H9 (cell line): ENCODE measurements around the gene ANGPT4. TPM values are rescaled to one million over a fixed set of nuclear protein-coding genes. Genes with fewer than 3 reads are reported as not detected.

Experiments used
- DNase-seq: peaks from one replicate; pipeline ENCODE4 v3.0.0-alpha.2; 2017
- H2AFZ ChIP-seq: one replicate; pipeline ENCODE4 v1.6.1; 2013; ENCODE audit warnings: mild to moderate bottlenecking, low read length, control low read depth, moderate library complexity
- H2AK5ac ChIP-seq: 2 replicates; pipeline ENCODE4 v1.6.1; 2013; ENCODE audit warnings: low read length, control low read depth, mixed read lengths; ENCODE audit not compliant: insufficient read length
- H2BK120ac ChIP-seq: one replicate; pipeline ENCODE4 v1.6.1; 2013; ENCODE audit warnings: low read depth, mild to moderate bottlenecking, low read length, control low read depth, inconsistent platforms; ENCODE audit not compliant: poor library complexity, severe bottlenecking
- H2BK12ac ChIP-seq: 2 replicates; pipeline ENCODE4 v1.6.1; 2013; ENCODE audit warnings: low read length, control low read depth, mixed read lengths, low read depth; ENCODE audit not compliant: insufficient read length
- H2BK15ac ChIP-seq: 2 replicates; pipeline ENCODE4 v1.6.1; 2013; ENCODE audit warnings: low read depth, low read length, control low read depth
- H2BK20ac ChIP-seq: one replicate; pipeline ENCODE4 v1.6.1; 2013; ENCODE audit warnings: low read depth, mild to moderate bottlenecking, low read length, control low read depth, inconsistent platforms; ENCODE audit not compliant: poor library complexity, severe bottlenecking
- H2BK5ac ChIP-seq: 2 replicates; pipeline ENCODE4 v1.6.1; 2013; ENCODE audit warnings: low read length, control low read depth, mixed read lengths; ENCODE audit not compliant: insufficient read length
- H3K14ac ChIP-seq: 2 replicates; pipeline ENCODE4 v1.6.1; 2013; ENCODE audit warnings: low read length, control low read depth; ENCODE audit not compliant: insufficient read depth
- H3K18ac ChIP-seq: 2 replicates; pipeline ENCODE4 v1.6.1; 2013; ENCODE audit warnings: low read depth, mild to moderate bottlenecking, mixed read lengths, low read length, control low read depth; ENCODE audit not compliant: insufficient read length
- H3K23ac ChIP-seq: 2 replicates; pipeline ENCODE4 v1.6.1; 2013; ENCODE audit warnings: low read length, control low read depth, mixed read lengths, low read depth; ENCODE audit not compliant: insufficient read length
- H3K23me2 ChIP-seq: 2 replicates; pipeline ENCODE4 v1.6.1; 2013; ENCODE audit warnings: low read depth, mild to moderate bottlenecking, mixed read lengths, low read length, control low read depth; ENCODE audit not compliant: insufficient read length, poor library complexity, severe bottlenecking
- H3K27ac ChIP-seq: 2 replicates; pipeline ENCODE4 v1.5.1; 2013; ENCODE audit warnings: low read length, control low read depth, mixed read lengths, low read depth; ENCODE audit not compliant: insufficient read length
- H3K27me3 ChIP-seq: 2 replicates; pipeline ENCODE4 v1.6.1; 2013; ENCODE audit warnings: low read length, control low read depth, inconsistent platforms; ENCODE audit not compliant: insufficient read depth
- H3K4ac ChIP-seq: 2 replicates; pipeline ENCODE4 v1.6.1; 2013; ENCODE audit warnings: low read depth, mild to moderate bottlenecking, control low read depth, inconsistent platforms, low read length, moderate library complexity
- H3K4me1 ChIP-seq: 2 replicates; pipeline ENCODE4 v1.6.1; 2013; ENCODE audit warnings: low read length, control low read depth, inconsistent platforms; ENCODE audit not compliant: insufficient read depth
- H3K4me2 ChIP-seq: 2 replicates; pipeline ENCODE4 v1.6.1; 2013; ENCODE audit warnings: low read length, control low read depth, mixed read lengths; ENCODE audit not compliant: insufficient read length, insufficient read depth
- H3K56ac ChIP-seq: 2 replicates; pipeline ENCODE4 v1.6.1; 2013; ENCODE audit warnings: low read depth, mild to moderate bottlenecking, mixed read lengths, low read length, control low read depth; ENCODE audit not compliant: insufficient read length
- H3K79me1 ChIP-seq: 2 replicates; pipeline ENCODE4 v1.6.1; 2013; ENCODE audit warnings: low read depth, mild to moderate bottlenecking, moderate library complexity, low read length, control low read depth, inconsistent platforms; ENCODE audit not compliant: insufficient read depth, poor library complexity, severe bottlenecking
- H3K79me2 ChIP-seq: 2 replicates; pipeline ENCODE4 v1.6.1; 2013; ENCODE audit warnings: low read length, control low read depth, inconsistent platforms; ENCODE audit not compliant: insufficient read depth
- H3K9ac ChIP-seq: 2 replicates; pipeline ENCODE4 v1.6.1; 2013; ENCODE audit warnings: low read length, control low read depth, mixed read lengths; ENCODE audit not compliant: insufficient read length; ENCODE audit errors: extremely low read depth
- H3K9me3 ChIP-seq: one replicate; pipeline ENCODE4 v1.6.1; 2013; ENCODE audit warnings: low read depth, low read length, inconsistent platforms; ENCODE audit not compliant: control insufficient read depth
- H3T11ph ChIP-seq: one replicate; pipeline ENCODE4 v1.6.1; 2013; ENCODE audit warnings: mild to moderate bottlenecking, low read length, control low read depth, inconsistent platforms
- H4K20me1 ChIP-seq: one replicate; pipeline ENCODE4 v1.6.1; 2013; ENCODE audit not compliant: control insufficient read depth, insufficient read length, insufficient read depth
- H4K5ac ChIP-seq: 2 replicates; pipeline ENCODE4 v1.6.1; 2013; ENCODE audit warnings: low read depth, mild to moderate bottlenecking, mixed read lengths, low read length, control low read depth; ENCODE audit not compliant: insufficient read length
- H4K8ac ChIP-seq: replicated peaks from 2 replicates; pipeline ENCODE4 v1.6.1; 2013; ENCODE audit warnings: low read length, control low read depth, mixed read lengths, low read depth; ENCODE audit not compliant: insufficient read length
- H4K91ac ChIP-seq: 2 replicates; pipeline ENCODE4 v1.6.1; 2013; ENCODE audit warnings: low read depth, mild to moderate bottlenecking, moderate library complexity, mixed read lengths, low read length, control low read depth; ENCODE audit not compliant: insufficient read length
- H3K27ac Mint-ChIP-seq, 3 experiments: 2 replicates in 2 of 3; 3 replicates in 1 of 3; pipeline ENCODE4 v1.8.0; 2020 to 2021; ENCODE audit warnings: mixed read lengths in 3 of 3, mild to moderate bottlenecking in 1 of 3, moderate library complexity in 1 of 3
- H3K27me3 Mint-ChIP-seq: 2 replicates; pipeline ENCODE4 v1.8.0; 2021; ENCODE audit warnings: low read depth, mild to moderate bottlenecking, moderate library complexity, mixed read lengths
- H3K36me3 Mint-ChIP-seq, 3 experiments: 2 replicates in 2 of 3; 3 replicates in 1 of 3; pipeline ENCODE4 v1.8.0; 2020 to 2021; ENCODE audit warnings: low read depth in 3 of 3, mixed read lengths in 3 of 3; ENCODE audit not compliant: insufficient read depth in 1 of 3
- H3K4me1 Mint-ChIP-seq, 2 experiments: 2 replicates each; pipeline ENCODE4 v1.8.0; 2020; ENCODE audit warnings: mixed read lengths in 2 of 2
- H3K4me3 Mint-ChIP-seq, 2 experiments: 2 replicates in 1 of 2; 3 replicates in 1 of 2; pipeline ENCODE4 v1.8.0; 2020 to 2021; ENCODE audit warnings: mild to moderate bottlenecking in 2 of 2, mixed read lengths in 2 of 2, moderate library complexity in 1 of 2
- H3K9me3 Mint-ChIP-seq, 2 experiments: 2 replicates in 1 of 2; 3 replicates in 1 of 2; pipeline ENCODE4 v1.8.0; 2020; ENCODE audit warnings: mild to moderate bottlenecking in 2 of 2, mixed read lengths in 2 of 2, moderate library complexity in 1 of 2
- CTCF ChIP-seq: fragments of 200-600 bp; sonication (generic); conservative IDR thresholded peaks from 3 replicates; pipeline ENCODE4 v1.8.0; 2021; ENCODE audit warnings: antibody characterized with exemption, mild to moderate bottlenecking
- WGBS: extraction: QIAGEN DNeasy Blood & Tissue Kit; methylation state at CpG from one replicate; pipeline ENCODE4 v1.1.7; 2013; ENCODE audit warnings: missing lambda C conversion rate, low lambda C conversion rate, mixed read lengths; ENCODE audit not compliant: insufficient read length; ENCODE audit errors: extremely low coverage; 5-methylcytosine and 5-hydroxymethylcytosine counted together
- total RNA-seq: library from RNA; stranded (reverse); gene quantifications from 2 replicates; pipeline ENCODE4 v1.2.1, GENCODE V29; 2021

ANGPT4 gene
- total RNA-seq, 1 experiment from 2014 or later, result 0.11 TPM

GRCh38 chr20:833121-833449 is 83.0 kb downstream of the ANGPT4 start:
- Histone ChIP-seq H3K23ac (no peak overlapping the region), H3K4ac (no peak overlapping the region), H4K91ac (no peak overlapping the region), H2AK5ac (no peak overlapping the region), H3K27me3 (peaks cover 4% of the 10 kb centered on the region; the same call in 1 of the 2 replicates), H3T11ph (no peak overlapping the region), H2BK120ac (no peak overlapping the region), H3K4me2 (peak overlapping the region; percentile 2), H2BK20ac (no peak overlapping the region), H3K79me2 (no peaks in the 10 kb centered on the region), H2BK15ac (no peak overlapping the region), H4K8ac (no peak overlapping the region), H3K56ac (no peak overlapping the region), H2BK12ac (no peak overlapping the region), H3K23me2 (peaks cover 7% of the 10 kb centered on the region), H3K18ac (no peak overlapping the region), H3K79me1 (no peaks in the 10 kb centered on the region), H3K4me1 (no peaks in the 10 kb centered on the region), H3K9ac (no peak overlapping the region), H3K27ac (no peak overlapping the region), H3K14ac (no peak overlapping the region), H4K20me1 (no peaks in the 10 kb centered on the region), H2AFZ (no peak overlapping the region), H3K9me3 (no peaks in the 10 kb centered on the region), H4K5ac (no peak overlapping the region), H2BK5ac (no peak overlapping the region)
- Mint-ChIP-seq H3K4me3 (peak overlapping the region; percentile 72 to 83), H3K4me1 (peaks cover 15 to 16% of the 10 kb centered on the region in 2 experiments), H3K9me3 (peaks cover 0 to 3% of the 10 kb centered on the region in 2 experiments; a peak in 3 of 5 replicates), H3K36me3 (peaks cover 0 to 2% (median 0%) of the 10 kb centered on the region in 3 experiments; a peak in 2 of 7 replicates), H3K27ac (peak overlapping the region in 2 of 3 experiments; percentile 16 to 23; a peak in 1 of 7 replicates), H3K27me3 (peaks cover 22% of the 10 kb centered on the region)
- TF ChIP-seq CTCF, result no peak
- WGBS, result no CpG with 5 or more reads among the region's 4 CpGs
- DNase-seq, result no peak
